Measurements from ENCODE around the gene SLC26A2.

Gene SLC26A2

GRCh38 chr5:150035139-150035895 is 74.8 kb downstream of the SLC26A2 start:
- no peak for DNase-seq (ENCODE audit: low read depth in 2 of 2, low spot score in 1 of 2)

- no peak for DNase-seq (ENCODE audit: low read depth in 2 of 2, low spot score in 1 of 2)
Measured at GRCh38 chr5:150036513-150036912, 76.0 kb downstream of the SLC26A2 start.

Measured in stimulated activated CD8-positive, alpha-beta memory T cell treated with anti-CD3 and anti-CD28 coated beads, Interleukin-4, amount 100 ng/mL, for 4 hours (primary cell).